Mucosa of descending colon (tissue), 3 donors: Measurements from ENCODE around the gene SLC25A13. TPM values are rescaled to one million over a fixed set of nuclear protein-coding genes. Genes with fewer than 3 reads are reported as not detected.

Experiments
- ATAC-seq: fragments of 200-7000 bp; cut with Tn5 transposase; one replicate; pipeline ENCODE4 v1.9.1; 2020; ENCODE audit warnings: mild to moderate bottlenecking, moderate library complexity
- DNase-seq, 3 donors: peaks; one replicate each; pipeline ENCODE4 v3.0.0-alpha.2; 2020
- H3K36me3 ChIP-seq: fragments of 200-600 bp; one replicate; pipeline ENCODE4 v1.8.0; 2021; ENCODE audit warnings: low read depth, mild to moderate bottlenecking
- H3K4me1 ChIP-seq: fragments of 200-600 bp; one replicate; pipeline ENCODE4 v1.8.0; 2021; ENCODE audit warnings: low read depth, mild to moderate bottlenecking
- H3K4me3 ChIP-seq: fragments of 200-600 bp; one replicate; pipeline ENCODE4 v1.8.0; 2021; ENCODE audit warnings: mild to moderate bottlenecking
- H3K9me3 ChIP-seq: fragments of 200-600 bp; one replicate; pipeline ENCODE4 v1.8.0; 2021; ENCODE audit warnings: mild to moderate bottlenecking
- intact Hi-C, 2 donors: fragments of 100-400 bp; cut with DNase I in 1 of 2; cut with micrococcal nuclease in 1 of 2; formaldehyde crosslinking; loops; one replicate each; pipeline versions ENCODE4 v1.11.0 to v1.11.1; 2022; cut with DNase I, micrococcal nuclease
- total RNA-seq, 3 donors: library from RNA; stranded (reverse); fragmentation: NEBNext Ultra II Directional in 2 of 3; extraction: Animal tissue kit (Norgen Biotek cat#: 25700) in 2 of 3; gene quantifications; one replicate each; pipeline versions ENCODE4 v1.2.1 to v1.2.4, GENCODE V29; 2021 to 2023
- TF ChIP-seq, protein P1 (sequence below): fragments of 200-600 bp; IDR thresholded peaks from one replicate; pipeline ENCODE4 v1.8.0; 2022; ENCODE audit warnings: antibody characterized with exemption, mild to moderate bottlenecking
- donor health status: DM: no; HTN: no; CAD: no; lungs with moderate emphysema.
- donor health status: DM: no; HTN: no; CAD: no.
- donor health status: DM: no; HTN: yes; CAD: no.

SLC25A13 gene
- total RNA-seq, 3 donors from 2014 or later: 33.5 to 65.1 (median 42.7) TPM

DNA sequence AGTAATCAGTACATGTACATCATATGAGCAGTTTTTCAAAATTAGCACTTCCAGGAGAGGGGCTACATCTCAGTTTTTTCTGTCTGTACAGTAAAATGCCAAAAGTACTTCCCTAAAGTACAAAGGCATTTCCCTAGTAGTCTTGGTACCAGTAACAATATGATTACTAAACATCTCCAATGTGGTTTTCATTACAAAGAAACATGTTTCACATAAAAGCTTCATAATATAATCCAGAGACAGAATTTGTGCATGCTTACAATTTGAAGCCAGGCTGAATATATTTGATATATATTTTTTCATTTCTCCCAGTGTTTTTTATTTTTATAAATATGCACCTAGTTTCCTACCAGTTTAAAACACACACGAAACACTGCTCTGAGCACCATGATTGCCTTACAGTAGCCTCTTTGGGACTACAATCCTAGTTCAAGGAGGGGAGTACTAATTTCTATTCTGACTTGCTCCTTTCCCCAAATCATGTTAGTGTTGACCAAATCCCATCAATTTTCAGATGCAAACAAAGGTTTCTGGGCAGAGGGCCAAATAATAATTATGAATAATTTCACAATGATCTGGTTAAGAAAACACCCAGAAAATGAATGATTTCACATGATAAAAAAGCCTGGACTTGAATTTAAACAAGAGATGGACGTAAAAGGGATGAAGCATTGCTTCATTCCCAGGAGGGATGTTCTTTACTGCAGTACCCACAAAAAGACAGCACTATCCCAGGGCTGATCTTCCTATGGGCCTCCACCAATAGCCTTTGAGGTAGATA is 201.3 kb downstream of the SLC25A13 start:
- H3K4me1 ChIP-seq: no peaks in the 10 kb centered on the region
- ATAC-seq: no peak
- intact Hi-C loops: no loop called here
- H3K4me3 ChIP-seq: no peak overlapping the region
- no peaks in the 10 kb centered on the region for H3K9me3 ChIP-seq
- H3K36me3 ChIP-seq: no peaks in the 10 kb centered on the region
- DNase-seq: no peak
- TF ChIP-seq, protein P1, sequence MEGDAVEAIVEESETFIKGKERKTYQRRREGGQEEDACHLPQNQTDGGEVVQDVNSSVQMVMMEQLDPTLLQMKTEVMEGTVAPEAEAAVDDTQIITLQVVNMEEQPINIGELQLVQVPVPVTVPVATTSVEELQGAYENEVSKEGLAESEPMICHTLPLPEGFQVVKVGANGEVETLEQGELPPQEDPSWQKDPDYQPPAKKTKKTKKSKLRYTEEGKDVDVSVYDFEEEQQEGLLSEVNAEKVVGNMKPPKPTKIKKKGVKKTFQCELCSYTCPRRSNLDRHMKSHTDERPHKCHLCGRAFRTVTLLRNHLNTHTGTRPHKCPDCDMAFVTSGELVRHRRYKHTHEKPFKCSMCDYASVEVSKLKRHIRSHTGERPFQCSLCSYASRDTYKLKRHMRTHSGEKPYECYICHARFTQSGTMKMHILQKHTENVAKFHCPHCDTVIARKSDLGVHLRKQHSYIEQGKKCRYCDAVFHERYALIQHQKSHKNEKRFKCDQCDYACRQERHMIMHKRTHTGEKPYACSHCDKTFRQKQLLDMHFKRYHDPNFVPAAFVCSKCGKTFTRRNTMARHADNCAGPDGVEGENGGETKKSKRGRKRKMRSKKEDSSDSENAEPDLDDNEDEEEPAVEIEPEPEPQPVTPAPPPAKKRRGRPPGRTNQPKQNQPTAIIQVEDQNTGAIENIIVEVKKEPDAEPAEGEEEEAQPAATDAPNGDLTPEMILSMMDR: no peak

DNA sequence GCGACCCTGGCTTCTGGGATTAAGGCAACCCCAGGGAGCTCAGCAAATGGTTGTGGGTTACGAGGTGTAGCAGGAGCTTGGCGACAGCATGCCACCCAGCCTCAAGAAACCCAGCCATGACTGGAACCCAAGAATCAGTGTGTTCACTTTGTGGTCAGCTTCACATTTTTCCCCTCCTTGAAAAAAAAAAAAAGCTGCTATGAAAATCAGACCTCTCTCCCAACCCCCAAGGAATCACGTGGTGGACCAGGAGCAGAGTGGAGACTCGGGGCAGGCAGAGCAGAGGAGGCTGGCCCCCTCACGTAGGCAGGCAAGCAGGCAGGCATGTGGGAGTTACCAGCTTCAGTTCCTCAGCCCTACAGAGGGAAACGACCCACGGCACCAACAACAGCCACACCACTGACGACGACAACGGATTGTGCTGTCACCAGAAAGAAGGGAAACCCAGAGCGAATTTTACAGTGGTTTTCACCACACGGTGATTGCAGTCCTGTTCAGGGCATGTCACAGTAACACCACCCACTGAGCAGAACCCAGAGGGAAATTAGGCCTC is 203.4 kb downstream of the SLC25A13 start:
- intact Hi-C loops: no loop called here
- no peaks in the 10 kb centered on the region for H3K36me3 ChIP-seq
- no peak for ATAC-seq
- H3K9me3 ChIP-seq: no peaks in the 10 kb centered on the region
- no peak for DNase-seq
- TF ChIP-seq, protein P1: no peak
- H3K4me3 ChIP-seq: no peak overlapping the region
- no peaks in the 10 kb centered on the region for H3K4me1 ChIP-seq

DNA sequence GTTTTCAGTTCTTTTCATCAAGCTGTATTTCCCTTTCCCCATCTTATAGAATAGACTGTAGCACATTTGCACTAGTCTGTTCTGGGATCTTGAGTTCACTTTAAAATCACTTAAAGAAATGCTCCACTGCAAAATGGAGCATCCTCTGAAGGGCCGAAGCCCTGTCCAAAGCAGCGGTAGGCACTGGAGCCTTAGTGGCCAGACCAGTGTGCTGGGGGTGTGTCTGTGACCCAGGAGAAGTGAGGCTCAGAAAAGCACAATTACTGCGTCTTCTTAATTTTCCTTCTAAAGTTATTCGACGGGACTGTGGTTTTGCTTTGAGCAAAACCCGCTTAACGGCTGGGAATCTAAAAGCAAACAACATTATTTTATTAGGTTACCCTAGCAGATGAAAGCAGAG is 205.7 kb downstream of the SLC25A13 start:
- intact Hi-C loops: no loop called here
- H3K4me1 ChIP-seq: no peaks in the 10 kb centered on the region
- ATAC-seq (no peak), DNase-seq (no peak)
- H3K4me3 ChIP-seq: no peak overlapping the region
- TF ChIP-seq, protein P1: no peak
- no peaks in the 10 kb centered on the region for H3K36me3 ChIP-seq
- no peaks in the 10 kb centered on the region for H3K9me3 ChIP-seq

DNA sequence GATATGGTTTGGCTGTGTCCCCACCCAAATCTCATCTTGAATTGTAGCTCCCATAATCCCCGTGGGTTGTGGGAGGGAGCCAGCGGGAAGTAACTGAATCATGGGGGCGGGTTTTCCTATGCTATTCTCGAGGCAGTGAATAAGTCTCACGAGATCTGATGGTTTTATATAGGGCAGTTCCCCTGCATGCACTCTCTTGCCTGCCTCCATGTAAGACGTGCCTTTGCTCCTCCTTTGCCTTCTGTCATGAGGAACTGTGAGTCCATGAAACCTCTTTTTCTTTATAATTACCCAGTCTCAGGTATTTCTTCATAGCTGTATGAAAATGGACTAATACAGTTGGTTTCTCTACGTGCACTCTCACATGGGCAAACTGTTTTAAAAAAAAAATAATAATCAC is 207.7 kb downstream of the SLC25A13 start:
- ATAC-seq: no peak
- Histone ChIP-seq H3K4me3 (no peak overlapping the region), H3K9me3 (no peaks in the 10 kb centered on the region), H3K36me3 (no peaks in the 10 kb centered on the region), H3K4me1 (no peaks in the 10 kb centered on the region)
- no peak for DNase-seq
- TF ChIP-seq, protein P1: no peak
- intact Hi-C loops: no loop called here

DNA sequence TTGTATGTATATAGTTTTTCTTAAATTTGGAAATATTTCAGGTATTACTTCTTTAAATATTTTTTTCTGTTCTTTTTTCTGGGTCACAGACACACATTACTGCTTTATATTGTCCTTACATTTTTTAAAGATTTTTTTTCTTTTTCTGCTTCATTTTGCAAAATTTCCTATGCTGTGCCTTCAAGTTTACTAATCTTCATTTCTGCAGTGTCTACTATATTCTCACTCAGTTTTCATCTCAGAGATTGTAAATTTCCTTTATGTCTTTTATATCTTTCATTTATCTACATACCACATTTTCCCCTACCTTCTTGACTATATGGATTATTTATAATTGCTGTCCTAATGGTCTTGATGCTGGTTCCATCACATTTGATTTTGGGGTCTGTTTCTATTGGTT is 210.5 kb downstream of the SLC25A13 start:
- H3K4me3 ChIP-seq: no peak overlapping the region
- H3K9me3 ChIP-seq: no peaks in the 10 kb centered on the region
- ATAC-seq (no peak), DNase-seq (no peak)
- TF ChIP-seq, protein P1: no peak
- no peaks in the 10 kb centered on the region for H3K4me1 ChIP-seq
- intact Hi-C loops: no loop called here
- H3K36me3 ChIP-seq: no peaks in the 10 kb centered on the region
